Astrocyte (in vitro differentiated cells and primary cell): ENCODE results near the gene GYS1. TPM values are rescaled to one million over a fixed set of nuclear protein-coding genes. Genes with fewer than 3 reads are reported as not detected.

Source experiments
- DNase-seq: peaks from one replicate; pipeline ENCODE4 v3.0.0-alpha.2; 2010; ENCODE audit warnings: low read depth
- FAIRE-seq: peaks from 2 replicates; lab custom pipeline; 2011; peaks lifted over from hg19 to GRCh38; lab: Jason Lieb, UNC
- H2AFZ ChIP-seq: 2 replicates; pipeline ENCODE4 v1.6.0; 2012; ENCODE audit warnings: low read depth, low read length, inconsistent platforms
- H3K27ac ChIP-seq: 2 replicates; pipeline ENCODE4 v1.5.1; 2011; ENCODE audit warnings: low read depth, low read length, inconsistent platforms
- H3K27me3 ChIP-seq: 2 replicates; pipeline ENCODE4 v1.6.0; 2011; ENCODE audit warnings: low read length, inconsistent platforms; ENCODE audit not compliant: insufficient read depth
- H3K36me3 ChIP-seq: 2 replicates; pipeline ENCODE4 v1.5.1; 2011; ENCODE audit warnings: low read length, inconsistent platforms; ENCODE audit not compliant: insufficient read depth
- H3K4me1 ChIP-seq: 2 replicates; pipeline ENCODE4 v1.5.1; 2011; ENCODE audit warnings: low read length, inconsistent platforms; ENCODE audit not compliant: insufficient read depth
- H3K4me2 ChIP-seq: 2 replicates; pipeline ENCODE4 v1.6.0; 2012; ENCODE audit warnings: low read length, inconsistent platforms
- H3K4me3 ChIP-seq: 2 replicates; pipeline ENCODE4 v1.5.1; 2011; ENCODE audit warnings: low read depth, mild to moderate bottlenecking, low read length, inconsistent platforms; ENCODE audit not compliant: insufficient read depth
- H3K79me2 ChIP-seq: 2 replicates; pipeline ENCODE4 v1.6.0; 2012; ENCODE audit warnings: mild to moderate bottlenecking, low read length, inconsistent platforms; ENCODE audit not compliant: insufficient read depth
- H3K9ac ChIP-seq: 2 replicates; pipeline ENCODE4 v1.6.0; 2012; ENCODE audit warnings: mild to moderate bottlenecking, low read length, inconsistent platforms
- H3K9me3 ChIP-seq: 2 replicates; pipeline ENCODE4 v1.5.1; 2012; ENCODE audit warnings: low read depth, mild to moderate bottlenecking, low read length, inconsistent platforms; ENCODE audit not compliant: insufficient read depth
- H4K20me1 ChIP-seq: 2 replicates; pipeline ENCODE4 v1.6.0; 2012; ENCODE audit warnings: low read length, inconsistent platforms; ENCODE audit not compliant: insufficient read depth
- H3K27ac Mint-ChIP-seq: one replicate; pipeline ENCODE4 v1.8.0; 2021; ENCODE audit warnings: mild to moderate bottlenecking, mixed read lengths; ENCODE audit not compliant: unreplicated experiment
- H3K27me3 Mint-ChIP-seq: one replicate; pipeline ENCODE4 v1.8.0; 2021; ENCODE audit warnings: low read depth, mixed read lengths; ENCODE audit not compliant: unreplicated experiment
- H3K36me3 Mint-ChIP-seq: one replicate; pipeline ENCODE4 v1.8.0; 2021; ENCODE audit warnings: low read depth, mixed read lengths; ENCODE audit not compliant: unreplicated experiment
- H3K4me1 Mint-ChIP-seq: one replicate; pipeline ENCODE4 v1.8.0; 2021; ENCODE audit warnings: low read depth, mixed read lengths; ENCODE audit not compliant: unreplicated experiment
- H3K4me3 Mint-ChIP-seq: one replicate; pipeline ENCODE4 v1.8.0; 2021; ENCODE audit warnings: mild to moderate bottlenecking, moderate library complexity, mixed read lengths; ENCODE audit not compliant: unreplicated experiment
- H3K9me3 Mint-ChIP-seq: one replicate; pipeline ENCODE4 v1.8.0; 2021; ENCODE audit warnings: mild to moderate bottlenecking, mixed read lengths; ENCODE audit not compliant: unreplicated experiment
- EZH2 ChIP-seq: IDR thresholded peaks from 2 replicates; pipeline ENCODE4 v1.6.1; 2012; ENCODE audit warnings: mild to moderate bottlenecking, low read length, inconsistent platforms; ENCODE audit not compliant: insufficient read depth
- total RNA-seq: library from RNA; stranded (reverse); gene quantifications from 2 replicates; pipeline ENCODE4 v1.2.1, GENCODE V29; 2021
- TF ChIP-seq, protein P1 (sequence below): IDR thresholded peaks from 2 replicates; pipeline ENCODE4 v1.5.1; 2011; ENCODE audit warnings: low read depth, mild to moderate bottlenecking, inconsistent platforms, low read length, moderate library complexity; ENCODE audit not compliant: insufficient read depth

GYS1 gene
- total RNA-seq, 1 donor from 2014 or later: 86.0 TPM

DNA sequence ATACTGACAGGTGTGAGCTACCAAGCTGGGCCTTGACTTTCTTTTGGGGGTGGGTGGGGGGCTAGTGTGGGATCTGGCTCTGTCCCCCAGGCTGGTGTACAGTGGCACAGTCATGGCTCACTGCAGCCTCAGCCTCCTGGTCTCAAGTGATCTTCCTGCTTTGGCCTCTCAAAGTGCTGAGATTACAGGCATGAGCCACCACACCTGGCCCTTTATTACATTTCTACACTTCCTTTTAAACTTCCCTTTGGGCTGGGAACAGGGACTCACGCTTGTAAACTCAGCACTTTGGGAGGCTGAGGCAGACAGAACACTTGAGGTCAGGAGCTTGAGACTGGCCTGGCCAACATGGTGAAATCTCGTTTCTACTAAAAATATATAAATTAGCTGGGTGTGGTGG, 16.0 kb downstream of the GYS1 start:
- Histone ChIP-seq H4K20me1 (peaks cover 6% of the 10 kb centered on the region), H3K4me1 (peaks cover 9% of the 10 kb centered on the region), H3K36me3 (peaks cover 4% of the 10 kb centered on the region), H3K9ac (no peak overlapping the region), H3K4me3 (no peak overlapping the region), H3K4me2 (no peak overlapping the region), H3K27ac (no peak overlapping the region), H3K79me2 (no peaks in the 10 kb centered on the region), H2AFZ (no peak overlapping the region), H3K9me3 (no peaks in the 10 kb centered on the region), H3K27me3 (no peaks in the 10 kb centered on the region)
- Mint-ChIP-seq H3K27me3 (no peaks in the 10 kb centered on the region), H3K4me3 (no peak overlapping the region), H3K4me1 (peaks cover 11% of the 10 kb centered on the region), H3K9me3 (peaks cover 2% of the 10 kb centered on the region), H3K36me3 (peaks cover 34% of the 10 kb centered on the region), H3K27ac (peak overlapping the region; percentile 26)
- DNase-seq: no peak
- TF ChIP-seq, protein P1, sequence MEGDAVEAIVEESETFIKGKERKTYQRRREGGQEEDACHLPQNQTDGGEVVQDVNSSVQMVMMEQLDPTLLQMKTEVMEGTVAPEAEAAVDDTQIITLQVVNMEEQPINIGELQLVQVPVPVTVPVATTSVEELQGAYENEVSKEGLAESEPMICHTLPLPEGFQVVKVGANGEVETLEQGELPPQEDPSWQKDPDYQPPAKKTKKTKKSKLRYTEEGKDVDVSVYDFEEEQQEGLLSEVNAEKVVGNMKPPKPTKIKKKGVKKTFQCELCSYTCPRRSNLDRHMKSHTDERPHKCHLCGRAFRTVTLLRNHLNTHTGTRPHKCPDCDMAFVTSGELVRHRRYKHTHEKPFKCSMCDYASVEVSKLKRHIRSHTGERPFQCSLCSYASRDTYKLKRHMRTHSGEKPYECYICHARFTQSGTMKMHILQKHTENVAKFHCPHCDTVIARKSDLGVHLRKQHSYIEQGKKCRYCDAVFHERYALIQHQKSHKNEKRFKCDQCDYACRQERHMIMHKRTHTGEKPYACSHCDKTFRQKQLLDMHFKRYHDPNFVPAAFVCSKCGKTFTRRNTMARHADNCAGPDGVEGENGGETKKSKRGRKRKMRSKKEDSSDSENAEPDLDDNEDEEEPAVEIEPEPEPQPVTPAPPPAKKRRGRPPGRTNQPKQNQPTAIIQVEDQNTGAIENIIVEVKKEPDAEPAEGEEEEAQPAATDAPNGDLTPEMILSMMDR: no peak
- no peak for TF ChIP-seq EZH2
- FAIRE-seq: no peak

GRCh38 chr19:48975947-48976847, 16.9 kb downstream of the GYS1 start:
- H3K4me3 Mint-ChIP-seq: no peak overlapping the region

More at GRCh38 chr19:48975947-48976847, 16.9 kb downstream of the GYS1 start:
- H3K4me1 Mint-ChIP-seq: peaks cover 11% of the 10 kb centered on the region
- H3K4me1 ChIP-seq: peaks cover 9% of the 10 kb centered on the region
- H3K4me2 ChIP-seq: no peak overlapping the region
- DNase-seq (no peak), FAIRE-seq (no peak)
- H3K36me3 ChIP-seq: peaks cover 4% of the 10 kb centered on the region
- H3K36me3 Mint-ChIP-seq: peaks cover 28% of the 10 kb centered on the region
- H3K9me3 ChIP-seq: no peaks in the 10 kb centered on the region
- TF ChIP-seq, protein P1: no peak
- H3K9me3 Mint-ChIP-seq: peaks cover 2% of the 10 kb centered on the region
- no peak overlapping the region for H3K27ac ChIP-seq
- peaks cover 11% of the 10 kb centered on the region for H4K20me1 ChIP-seq
- no peak overlapping the region for H2AFZ ChIP-seq
- no peaks in the 10 kb centered on the region for H3K27me3 ChIP-seq
- no peaks in the 10 kb centered on the region for H3K27me3 Mint-ChIP-seq
- H3K79me2 ChIP-seq: no peaks in the 10 kb centered on the region
- H3K27ac Mint-ChIP-seq: peak overlapping the region; percentile 62
- H3K9ac ChIP-seq: no peak overlapping the region
- H3K4me3 ChIP-seq: no peak overlapping the region
